ENCODE results near the gene ARSG.
"Not testable (repeated sequence)": the region's sequence is repeated elsewhere in the genome, so short reads cannot be mapped to it uniquely, and the experiment has no call there.

Gene ARSG

DNA sequence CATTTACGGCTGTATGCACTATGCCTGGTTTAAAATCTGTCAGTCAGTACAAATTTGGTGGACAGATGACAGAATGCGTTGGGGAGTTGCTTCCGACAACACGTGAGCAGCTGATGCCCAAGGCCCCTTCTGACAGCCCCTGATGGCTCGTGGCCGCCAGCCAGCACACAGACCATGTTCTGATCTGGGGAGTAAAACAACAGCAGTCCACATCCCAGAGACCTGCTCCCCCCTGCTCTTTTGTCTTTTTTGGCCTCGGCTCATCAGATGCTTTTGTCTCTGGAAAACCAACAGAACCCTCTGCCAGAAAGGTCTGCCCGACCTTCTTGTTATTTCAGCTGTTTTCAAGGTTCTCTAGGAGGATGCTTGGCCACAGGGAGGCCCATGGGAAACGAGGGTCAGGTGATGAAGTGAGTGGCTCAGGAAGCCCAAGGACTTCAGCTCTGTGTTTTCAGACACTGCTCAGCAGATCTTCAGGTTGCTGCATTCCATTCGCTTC lies 10.8 kb downstream of the ARSG start:
- DNase-seq (ENCODE audit: low spot score): no peak
- Histone ChIP-seq H3K4me3 (no peak overlapping the region), H3K27ac (no peak overlapping the region)
- TF ChIP-seq, protein P1, sequence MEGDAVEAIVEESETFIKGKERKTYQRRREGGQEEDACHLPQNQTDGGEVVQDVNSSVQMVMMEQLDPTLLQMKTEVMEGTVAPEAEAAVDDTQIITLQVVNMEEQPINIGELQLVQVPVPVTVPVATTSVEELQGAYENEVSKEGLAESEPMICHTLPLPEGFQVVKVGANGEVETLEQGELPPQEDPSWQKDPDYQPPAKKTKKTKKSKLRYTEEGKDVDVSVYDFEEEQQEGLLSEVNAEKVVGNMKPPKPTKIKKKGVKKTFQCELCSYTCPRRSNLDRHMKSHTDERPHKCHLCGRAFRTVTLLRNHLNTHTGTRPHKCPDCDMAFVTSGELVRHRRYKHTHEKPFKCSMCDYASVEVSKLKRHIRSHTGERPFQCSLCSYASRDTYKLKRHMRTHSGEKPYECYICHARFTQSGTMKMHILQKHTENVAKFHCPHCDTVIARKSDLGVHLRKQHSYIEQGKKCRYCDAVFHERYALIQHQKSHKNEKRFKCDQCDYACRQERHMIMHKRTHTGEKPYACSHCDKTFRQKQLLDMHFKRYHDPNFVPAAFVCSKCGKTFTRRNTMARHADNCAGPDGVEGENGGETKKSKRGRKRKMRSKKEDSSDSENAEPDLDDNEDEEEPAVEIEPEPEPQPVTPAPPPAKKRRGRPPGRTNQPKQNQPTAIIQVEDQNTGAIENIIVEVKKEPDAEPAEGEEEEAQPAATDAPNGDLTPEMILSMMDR (IDR thresholded peaks at IDR 0.05): no peak

DNA sequence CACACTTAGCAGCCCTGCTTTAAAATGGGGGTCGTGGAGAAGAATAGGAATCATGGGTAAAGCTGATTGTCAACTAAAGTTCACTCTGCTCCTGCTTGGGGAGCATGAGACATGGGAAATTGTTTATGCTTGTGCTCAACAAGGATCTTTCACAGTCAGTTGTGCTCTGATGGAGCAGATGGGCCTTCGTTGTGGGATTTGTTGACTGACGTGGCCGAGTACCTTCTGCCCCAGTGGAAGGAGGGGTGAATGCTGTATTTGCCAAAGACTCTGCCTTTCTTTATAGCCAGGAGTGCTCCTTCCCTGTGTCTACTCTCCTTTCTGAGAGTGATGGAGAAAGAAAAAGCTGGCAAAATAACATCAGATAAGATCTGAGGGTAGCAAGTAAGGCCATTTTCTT lies 11.4 kb downstream of the ARSG start:
- Histone ChIP-seq H3K27ac (no peak overlapping the region), H3K4me3 (no peak overlapping the region)
- DNase-seq (ENCODE audit: low spot score): no peak
- TF ChIP-seq, protein P1 (IDR thresholded peaks at IDR 0.05): no peak

DNA sequence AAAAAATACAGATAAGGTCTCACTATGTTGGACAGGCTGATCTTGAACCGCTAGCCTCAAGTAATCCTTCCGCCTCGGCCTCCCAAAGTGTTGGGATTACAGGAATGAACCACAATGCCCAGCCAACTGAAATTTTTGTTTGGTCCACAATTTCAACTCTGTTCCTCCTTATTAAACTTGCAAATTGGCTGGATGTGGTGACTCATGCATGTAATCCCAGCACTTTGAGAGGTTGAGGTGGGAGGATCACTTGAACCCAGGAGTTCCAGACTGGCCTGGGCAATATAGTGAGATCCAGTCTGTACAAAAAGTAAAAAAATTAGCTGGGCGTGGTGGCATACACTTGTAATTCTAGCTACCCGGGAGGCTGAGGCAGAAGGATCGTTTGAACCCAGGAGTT lies 13.4 kb downstream of the ARSG start:
- H3K4me3 ChIP-seq: no peak overlapping the region
- TF ChIP-seq, protein P1 (IDR thresholded peaks at IDR 0.05): no peak
- no peak overlapping the region for H3K27ac ChIP-seq
- no peak for DNase-seq (ENCODE audit: low spot score)

GRCh38 chr17:68305142-68305541 lies 13.8 kb downstream of the ARSG start:
- Histone ChIP-seq H3K4me3 (no peak overlapping the region), H3K27ac (no peak overlapping the region)
- DNase-seq (ENCODE audit: low spot score): no peak
- TF ChIP-seq, protein P1 (IDR thresholded peaks at IDR 0.05): no peak

DNA sequence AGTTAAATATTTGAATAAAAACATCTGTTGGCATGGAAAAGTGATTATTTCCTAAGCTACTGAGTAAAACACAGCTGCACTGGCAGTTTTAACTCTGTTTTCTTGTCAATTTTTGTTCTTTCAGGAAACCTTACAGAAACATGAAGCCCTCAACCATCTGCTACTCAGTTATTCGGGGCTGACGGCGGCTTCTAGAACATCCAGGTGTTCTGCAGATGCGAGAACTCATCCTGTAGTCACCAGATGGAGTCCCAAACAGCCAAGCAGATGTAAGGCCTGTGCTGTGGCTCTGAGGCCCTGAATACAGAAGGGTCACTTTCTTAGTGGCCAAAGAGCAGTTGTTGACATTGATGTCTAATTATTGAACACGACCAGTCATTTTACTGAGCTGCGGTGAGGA lies 15.5 kb downstream of the ARSG start:
- DNase-seq (ENCODE audit: low spot score): no peak
- Histone ChIP-seq H3K27ac (no peak overlapping the region), H3K4me3 (no peak overlapping the region)
- TF ChIP-seq, protein P1 (IDR thresholded peaks at IDR 0.05): no peak

DNA sequence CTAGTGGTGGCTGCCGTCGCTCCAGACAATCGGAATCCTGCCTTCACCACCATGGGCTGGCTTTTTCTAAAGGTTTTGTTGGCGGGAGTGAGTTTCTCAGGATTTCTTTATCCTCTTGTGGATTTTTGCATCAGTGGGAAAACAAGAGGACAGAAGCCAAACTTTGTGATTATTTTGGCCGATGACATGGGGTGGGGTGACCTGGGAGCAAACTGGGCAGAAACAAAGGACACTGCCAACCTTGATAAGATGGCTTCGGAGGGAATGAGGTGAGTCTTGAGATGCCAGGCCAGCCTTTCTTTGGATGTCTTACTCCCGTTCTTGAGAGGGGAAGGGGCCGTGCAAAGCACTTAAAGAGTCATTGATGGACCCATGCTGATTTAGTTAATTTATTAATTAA lies 16.1 kb downstream of the ARSG start:
- TF ChIP-seq, protein P1 (IDR thresholded peaks at IDR 0.05): no peak
- DNase-seq (ENCODE audit: low spot score): no peak
- Histone ChIP-seq H3K4me3 (no peak overlapping the region), H3K27ac (no peak overlapping the region)

DNA sequence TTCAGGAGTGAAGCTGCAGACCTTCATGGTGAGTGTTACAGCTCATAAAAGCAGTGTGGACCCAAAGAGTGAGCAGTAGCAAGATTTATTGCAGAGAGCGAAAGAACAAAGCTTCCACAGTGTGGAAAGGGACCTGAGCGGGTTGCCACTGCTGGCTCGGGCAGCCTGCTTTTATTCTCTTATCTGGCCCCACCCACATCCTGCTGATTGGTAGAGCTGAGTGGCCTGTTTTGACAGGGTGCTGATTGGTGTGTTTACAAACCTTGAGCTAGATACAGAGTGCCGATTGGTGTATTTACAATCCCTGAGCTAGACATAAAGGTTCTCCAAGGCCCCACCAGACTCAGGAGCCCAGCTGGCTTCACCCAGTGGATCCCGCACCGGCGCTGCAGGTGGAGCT lies 17.2 kb downstream of the ARSG start:
- not testable (repeated sequence) for DNase-seq (ENCODE audit: low spot score); H3K4me3 ChIP-seq; H3K27ac ChIP-seq

- not testable (repeated sequence) for DNase-seq (ENCODE audit: low spot score); H3K4me3 ChIP-seq; H3K27ac ChIP-seq
Measured at GRCh38 chr17:68309066-68309670, 17.9 kb downstream of the ARSG start.
